ENCODE measurements around the gene P3H2. TPM values are rescaled to one million over a fixed set of nuclear protein-coding genes. Genes with fewer than 3 reads are reported as not detected.

Gene P3H2
- total and polyA plus RNA-seq, 2 experiments from 2014 or later = 56.7 to 56.8 TPM

DNA sequence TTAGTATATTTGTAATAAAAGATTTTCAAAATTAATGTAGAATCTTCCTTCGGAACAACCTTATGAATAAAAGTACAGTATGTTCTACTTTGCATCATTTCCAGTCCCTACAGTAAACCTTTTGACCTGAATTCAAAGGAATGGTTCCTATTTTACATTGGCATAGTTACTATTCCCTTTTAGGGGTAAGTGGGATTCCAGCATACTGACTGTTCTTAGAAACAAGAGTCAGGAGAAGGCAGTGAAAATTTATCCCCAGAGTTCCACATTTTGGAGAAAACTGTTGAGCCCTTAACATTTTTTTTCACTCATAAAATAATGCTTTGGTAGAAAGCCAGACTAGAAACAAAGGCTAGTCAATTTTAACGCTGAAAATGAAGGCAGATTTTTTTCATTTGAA is 78.1 kb downstream of the P3H2 start:
- H3K4me3 ChIP-seq = no peak overlapping the region
- H3K36me3 ChIP-seq = no peaks in the 10 kb centered on the region
- H3K27ac ChIP-seq = no peak overlapping the region
- H3K9me3 ChIP-seq (ENCODE audit: low read depth) = no peaks in the 10 kb centered on the region
- DNase-seq (ENCODE audit: low read depth in 1 of 2, low spot score in 1 of 2) = no peak
- TF ChIP-seq, protein P1, sequence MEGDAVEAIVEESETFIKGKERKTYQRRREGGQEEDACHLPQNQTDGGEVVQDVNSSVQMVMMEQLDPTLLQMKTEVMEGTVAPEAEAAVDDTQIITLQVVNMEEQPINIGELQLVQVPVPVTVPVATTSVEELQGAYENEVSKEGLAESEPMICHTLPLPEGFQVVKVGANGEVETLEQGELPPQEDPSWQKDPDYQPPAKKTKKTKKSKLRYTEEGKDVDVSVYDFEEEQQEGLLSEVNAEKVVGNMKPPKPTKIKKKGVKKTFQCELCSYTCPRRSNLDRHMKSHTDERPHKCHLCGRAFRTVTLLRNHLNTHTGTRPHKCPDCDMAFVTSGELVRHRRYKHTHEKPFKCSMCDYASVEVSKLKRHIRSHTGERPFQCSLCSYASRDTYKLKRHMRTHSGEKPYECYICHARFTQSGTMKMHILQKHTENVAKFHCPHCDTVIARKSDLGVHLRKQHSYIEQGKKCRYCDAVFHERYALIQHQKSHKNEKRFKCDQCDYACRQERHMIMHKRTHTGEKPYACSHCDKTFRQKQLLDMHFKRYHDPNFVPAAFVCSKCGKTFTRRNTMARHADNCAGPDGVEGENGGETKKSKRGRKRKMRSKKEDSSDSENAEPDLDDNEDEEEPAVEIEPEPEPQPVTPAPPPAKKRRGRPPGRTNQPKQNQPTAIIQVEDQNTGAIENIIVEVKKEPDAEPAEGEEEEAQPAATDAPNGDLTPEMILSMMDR (IDR thresholded peaks at IDR 0.05; ENCODE audit: low read depth, low read length) = no peak
- no peaks in the 10 kb centered on the region for H3K27me3 ChIP-seq
- peaks cover 32% of the 10 kb centered on the region for H3K4me1 ChIP-seq (ENCODE audit: low read depth)

DNA sequence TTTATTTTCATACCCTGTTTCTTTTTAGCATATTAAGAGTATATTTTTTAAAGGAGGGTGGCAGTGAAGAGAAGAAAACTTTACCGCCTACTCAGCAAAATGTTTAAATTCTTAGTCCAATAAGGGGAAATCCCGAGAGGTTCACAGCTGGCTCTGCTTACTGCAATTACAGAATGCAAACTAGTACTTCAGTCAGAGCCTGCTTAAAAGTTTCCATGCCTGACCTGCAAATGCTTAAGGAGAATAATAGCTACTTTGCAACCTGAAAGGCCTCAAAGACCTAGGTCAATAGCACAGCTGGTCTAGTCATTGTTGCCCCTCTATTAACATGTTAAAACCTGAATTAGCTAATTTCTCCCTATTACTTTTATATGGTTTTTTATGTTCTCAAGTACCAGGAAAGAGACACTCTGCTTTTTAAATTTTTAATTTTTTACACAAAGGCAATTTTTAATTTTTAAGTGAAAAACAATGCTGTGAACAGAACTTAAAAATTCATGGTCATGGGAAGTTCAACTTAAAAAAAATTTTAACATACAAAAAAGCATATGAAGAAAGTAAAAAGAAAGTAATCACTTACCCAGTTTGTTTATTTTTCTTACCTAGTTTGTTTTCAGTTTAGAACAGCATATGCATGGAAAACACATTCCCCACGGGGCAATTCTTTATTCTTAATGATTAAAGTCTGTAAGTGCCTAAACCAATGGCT is 79.2 kb downstream of the P3H2 start:
- no peak overlapping the region for H3K27ac ChIP-seq
- no peaks in the 10 kb centered on the region for H3K36me3 ChIP-seq
- H3K27me3 ChIP-seq = no peaks in the 10 kb centered on the region
- H3K4me3 ChIP-seq = no peak overlapping the region
- H3K9me3 ChIP-seq (ENCODE audit: low read depth) = no peaks in the 10 kb centered on the region
- TF ChIP-seq, protein P1 (IDR thresholded peaks at IDR 0.05; ENCODE audit: low read depth, low read length) = no peak
- DNase-seq (ENCODE audit: low read depth in 1 of 2, low spot score in 1 of 2) = no peak
- peaks cover 42% of the 10 kb centered on the region for H3K4me1 ChIP-seq (ENCODE audit: low read depth)

DNA sequence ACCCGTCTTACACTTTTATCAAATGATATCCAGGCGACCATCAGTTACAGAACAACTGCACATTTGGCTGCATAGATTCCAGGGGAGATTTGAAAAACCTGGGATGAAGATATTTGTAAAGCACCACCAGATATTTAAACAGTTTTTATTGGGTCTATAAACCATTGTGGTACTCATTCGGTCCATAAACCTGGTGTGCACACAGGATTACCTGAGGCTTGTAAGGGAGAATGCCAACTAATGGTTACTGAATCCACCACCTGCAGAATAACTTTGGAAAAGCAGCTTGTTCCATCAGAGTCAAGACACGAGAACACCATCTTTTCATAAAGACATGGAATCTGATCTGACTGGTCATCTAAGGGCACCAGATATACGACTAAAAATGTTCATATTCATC is 80.6 kb downstream of the P3H2 start:
- Histone ChIP-seq H3K27ac (no peak overlapping the region), H3K9me3 (ENCODE audit: low read depth) (no peaks in the 10 kb centered on the region), H3K4me3 (no peak overlapping the region), H3K27me3 (no peaks in the 10 kb centered on the region), H3K36me3 (no peaks in the 10 kb centered on the region), H3K4me1 (ENCODE audit: low read depth) (peaks cover 43% of the 10 kb centered on the region)
- TF ChIP-seq, protein P1 (IDR thresholded peaks at IDR 0.05; ENCODE audit: low read depth, low read length) = no peak
- DNase-seq (ENCODE audit: low read depth in 1 of 2, low spot score in 1 of 2) = no peak

DNA sequence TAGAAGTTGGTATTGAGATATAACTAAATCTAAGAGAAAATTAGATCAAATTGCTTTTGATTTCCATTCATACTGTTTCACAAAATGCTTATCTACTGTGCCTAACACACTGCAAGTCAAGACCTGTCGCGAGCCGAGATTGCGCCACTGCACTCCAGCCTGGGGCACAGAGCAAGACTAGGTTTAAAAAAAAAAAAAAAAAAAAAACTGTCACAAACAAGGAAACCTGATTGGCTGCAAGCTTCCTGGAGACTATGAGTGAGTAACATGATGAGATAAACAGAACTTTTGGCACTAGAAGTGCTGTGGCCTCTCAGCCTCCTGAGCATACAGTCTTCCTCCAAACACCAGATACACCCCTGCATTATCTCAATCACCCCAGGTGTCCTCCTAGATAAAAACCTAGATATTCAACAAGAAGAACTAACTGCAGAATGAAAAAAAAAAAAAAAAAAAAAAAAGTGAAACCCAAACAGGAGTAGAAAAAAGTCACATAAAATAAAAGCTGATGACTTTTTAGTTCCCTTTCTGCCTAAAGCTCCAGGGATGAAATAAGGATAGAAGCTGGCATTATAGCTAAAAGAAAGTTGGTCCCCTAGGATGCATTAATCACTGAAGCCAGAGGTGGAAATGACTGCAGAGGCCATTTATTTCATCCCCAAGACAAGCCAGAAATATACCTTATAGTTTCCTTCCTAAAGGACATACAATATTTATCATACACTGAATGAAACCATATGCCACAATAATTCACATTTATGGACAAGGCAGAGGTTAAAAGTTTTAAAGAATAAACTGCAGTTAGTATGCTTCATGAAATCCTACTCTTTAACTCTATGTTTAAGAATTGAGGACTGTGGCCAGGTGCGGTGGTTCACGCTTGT is 82.4 kb downstream of the P3H2 start:
- TF ChIP-seq, protein P1 (IDR thresholded peaks at IDR 0.05; ENCODE audit: low read depth, low read length) = no peak
- peak; percentile 74 to 76 for DNase-seq (ENCODE audit: low read depth in 1 of 2, low spot score in 1 of 2)

DNA sequence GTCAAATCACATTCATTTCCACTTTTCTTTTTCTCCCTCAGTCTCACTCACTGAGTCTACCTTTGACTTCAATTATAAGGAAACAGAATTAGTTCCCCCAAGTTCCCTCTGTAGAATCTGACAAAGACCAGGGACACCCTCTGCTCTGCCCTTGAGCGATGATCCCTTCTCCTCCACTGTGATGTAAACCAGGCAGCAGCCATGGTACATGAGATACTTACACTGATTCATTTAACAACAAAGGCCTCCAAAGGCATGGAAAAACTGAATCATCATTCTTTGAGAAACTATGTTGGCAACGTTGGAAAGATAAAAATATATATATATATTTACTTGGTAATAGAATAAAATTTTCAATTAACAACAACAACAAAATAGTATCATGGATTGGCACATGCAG is 84.1 kb downstream of the P3H2 start:
- TF ChIP-seq, protein P1 (IDR thresholded peaks at IDR 0.05; ENCODE audit: low read depth, low read length) = no peak
- no peak overlapping the region for H3K4me3 ChIP-seq
- DNase-seq (ENCODE audit: low read depth in 1 of 2, low spot score in 1 of 2) = peak in 1 of 2 donors; percentile 72
- no peaks in the 10 kb centered on the region for H3K36me3 ChIP-seq
- peaks cover 26% of the 10 kb centered on the region for H3K4me1 ChIP-seq (ENCODE audit: low read depth)
- H3K27ac ChIP-seq = no peak overlapping the region
- H3K9me3 ChIP-seq (ENCODE audit: low read depth) = no peaks in the 10 kb centered on the region
- H3K27me3 ChIP-seq = no peaks in the 10 kb centered on the region

More for the DNA sequence above, 82.4 kb downstream of the P3H2 start:
- H3K4me1 ChIP-seq (ENCODE audit: low read depth) = peaks cover 32% of the 10 kb centered on the region
- H3K36me3 ChIP-seq = no peaks in the 10 kb centered on the region
- H3K27ac ChIP-seq = peak overlapping the region; percentile 51
- no peaks in the 10 kb centered on the region for H3K27me3 ChIP-seq
- H3K9me3 ChIP-seq (ENCODE audit: low read depth) = no peaks in the 10 kb centered on the region
- H3K4me3 ChIP-seq = no peak overlapping the region

All from cardiac muscle cell (in vitro differentiated cells and primary cell).